GM10847 (cell line): ENCODE data around the gene BRAF.

Source experiments
- POLR2A ChIP-seq: IDR thresholded peaks from 2 replicates; pipeline ENCODE4 v1.6.1; 2011; ENCODE audit not compliant: insufficient read length; ENCODE audit errors: extremely low read depth

The BRAF gene

GRCh38 chr7:140746751-140747150, 178.0 kb downstream of the BRAF start:
- TF ChIP-seq POLR2A = no peak

- TF ChIP-seq POLR2A = no peak
Measured at GRCh38 chr7:140745266-140746058, 179.3 kb downstream of the BRAF start.

GRCh38 chr7:140744005-140744404, 180.7 kb downstream of the BRAF start:
- no peak for TF ChIP-seq POLR2A

- TF ChIP-seq POLR2A = no peak
Measured at GRCh38 chr7:140738280-140738679, 186.4 kb downstream of the BRAF start.

- no peak for TF ChIP-seq POLR2A
Measured at GRCh38 chr7:140734729-140735128, 190.0 kb downstream of the BRAF start.

GRCh38 chr7:140734096-140734495, 190.6 kb downstream of the BRAF start:
- no peak for TF ChIP-seq POLR2A

GRCh38 chr7:140732416-140732815, 192.3 kb downstream of the BRAF start:
- no peak for TF ChIP-seq POLR2A

GRCh38 chr7:140726281-140726680, 198.4 kb downstream of the BRAF start:
- no peak for TF ChIP-seq POLR2A

GRCh38 chr7:140724706-140725105, 200.0 kb downstream of the BRAF start:
- TF ChIP-seq POLR2A = no peak

GRCh38 chr7:140723574-140723973, 201.2 kb downstream of the BRAF start:
- TF ChIP-seq POLR2A = no peak

GRCh38 chr7:140723006-140723405, 201.7 kb downstream of the BRAF start:
- TF ChIP-seq POLR2A = no peak

GRCh38 chr7:140722254-140722653, 202.5 kb downstream of the BRAF start:
- no peak for TF ChIP-seq POLR2A

- no peak for TF ChIP-seq POLR2A
Measured at GRCh38 chr7:140719721-140720120, 205.0 kb downstream of the BRAF start.

- no peak for TF ChIP-seq POLR2A
Measured at GRCh38 chr7:140714331-140715040, 210.2 kb downstream of the BRAF start.

GRCh38 chr7:140707132-140707531, 217.6 kb downstream of the BRAF start:
- no peak for TF ChIP-seq POLR2A

GRCh38 chr7:140704205-140704604, 220.5 kb downstream of the BRAF start:
- no peak for TF ChIP-seq POLR2A

GRCh38 chr7:140702774-140703173, 222.0 kb downstream of the BRAF start:
- no peak for TF ChIP-seq POLR2A

- TF ChIP-seq POLR2A = no peak
Measured at GRCh38 chr7:140698477-140698876, 226.3 kb downstream of the BRAF start.
